RWPE2 (cell line): ENCODE results near the gene PGAP1.

Source experiments
- ATAC-seq: fragments of 200-7000 bp; cut with Tn5 transposase; 3 replicates; pipeline ENCODE4 v1.9.1; 2021; ENCODE audit warnings: low read depth
- DNase-seq: peaks from one replicate; pipeline ENCODE4 v3.0.0-alpha.2; 2020; ENCODE audit warnings: low spot score
- H3K27ac ChIP-seq: fragments of 450-650 bp; 2 replicates; pipeline ENCODE4 v1.5.1; 2017; ENCODE audit warnings: mild to moderate bottlenecking; ENCODE audit not compliant: poor library complexity, severe bottlenecking
- H3K27me3 ChIP-seq: fragments of 250-450 bp; sonication (Bioruptor Pico); 2 replicates; pipeline ENCODE4 v1.5.1; 2021; ENCODE audit warnings: mild to moderate bottlenecking, moderate library complexity; ENCODE audit not compliant: insufficient read depth, poor library complexity, severe bottlenecking
- H3K36me3 ChIP-seq: fragments of 250-450 bp; sonication (Bioruptor Pico); 2 replicates; pipeline ENCODE4 v1.5.1; 2020; ENCODE audit warnings: low read depth, mild to moderate bottlenecking, moderate library complexity
- H3K4me1 ChIP-seq: fragments of 250-450 bp; sonication (Bioruptor Pico); 2 replicates; pipeline ENCODE4 v1.5.1; 2021; ENCODE audit warnings: mild to moderate bottlenecking, moderate library complexity; ENCODE audit not compliant: insufficient read depth, poor library complexity, severe bottlenecking
- H3K4me3 ChIP-seq: fragments of 250-450 bp; sonication (Bioruptor Pico); 2 replicates; pipeline ENCODE4 v1.5.1; 2021; ENCODE audit warnings: mild to moderate bottlenecking, moderate library complexity; ENCODE audit not compliant: severe bottlenecking
- H3K9me3 ChIP-seq: fragments of 250-450 bp; sonication (Bioruptor Pico); 2 replicates; pipeline ENCODE4 v1.5.1; 2021; ENCODE audit warnings: mild to moderate bottlenecking, moderate library complexity; ENCODE audit not compliant: severe bottlenecking
- CTCF ChIP-seq: fragments of 450-650 bp; IDR thresholded peaks from one replicate; pipeline ENCODE4 v1.5.1; 2017; ENCODE audit warnings: mild to moderate bottlenecking, moderate library complexity; ENCODE audit not compliant: poor library complexity, severe bottlenecking

PGAP1 gene

DNA sequence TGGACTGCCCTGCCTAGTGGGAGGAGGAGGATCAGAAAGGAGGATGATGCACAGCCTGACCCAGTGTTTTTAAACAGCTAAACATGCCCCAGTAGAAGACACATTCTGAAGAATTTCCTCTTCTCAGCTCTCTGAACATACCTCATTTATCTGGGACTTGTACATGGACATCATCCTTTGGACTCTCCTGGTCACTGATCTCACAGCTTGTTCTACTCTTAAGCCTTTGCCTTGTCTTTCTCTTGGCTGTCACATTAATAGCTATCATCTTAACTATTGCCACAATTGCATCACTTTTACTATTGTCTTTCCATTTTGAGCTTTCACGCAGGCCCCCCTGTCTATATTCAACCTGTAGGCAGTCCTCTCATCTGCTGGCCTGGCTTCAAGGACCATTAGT is 42.0 kb upstream of the PGAP1 start:
- H3K9me3 ChIP-seq, result no peaks in the 10 kb centered on the region
- no peak for TF ChIP-seq CTCF
- no peaks in the 10 kb centered on the region for H3K4me1 ChIP-seq
- H3K27ac ChIP-seq, result no peak overlapping the region
- no peaks in the 10 kb centered on the region for H3K36me3 ChIP-seq
- no peak for ATAC-seq
- DNase-seq, result no peak
- no peak overlapping the region for H3K4me3 ChIP-seq
- no peaks in the 10 kb centered on the region for H3K27me3 ChIP-seq

- Histone ChIP-seq H3K27me3 (no peaks in the 10 kb centered on the region), H3K4me3 (no peak overlapping the region), H3K4me1 (no peaks in the 10 kb centered on the region), H3K9me3 (no peaks in the 10 kb centered on the region), H3K27ac (no peak overlapping the region), H3K36me3 (no peaks in the 10 kb centered on the region)
- DNase-seq (no peak), ATAC-seq (no peak)
- TF ChIP-seq CTCF, result no peak
Observed at GRCh38 chr2:196967775-196968174, 41.3 kb upstream of the PGAP1 start.

- no peak for DNase-seq
- no peaks in the 10 kb centered on the region for H3K36me3 ChIP-seq
- no peaks in the 10 kb centered on the region for H3K9me3 ChIP-seq
- no peak for ATAC-seq
- TF ChIP-seq CTCF, result no peak
- H3K27ac ChIP-seq, result no peak overlapping the region
- H3K4me1 ChIP-seq, result no peaks in the 10 kb centered on the region
- H3K27me3 ChIP-seq, result no peaks in the 10 kb centered on the region
- H3K4me3 ChIP-seq, result no peak overlapping the region
Observed at GRCh38 chr2:196967116-196967515, 40.6 kb upstream of the PGAP1 start.

DNA sequence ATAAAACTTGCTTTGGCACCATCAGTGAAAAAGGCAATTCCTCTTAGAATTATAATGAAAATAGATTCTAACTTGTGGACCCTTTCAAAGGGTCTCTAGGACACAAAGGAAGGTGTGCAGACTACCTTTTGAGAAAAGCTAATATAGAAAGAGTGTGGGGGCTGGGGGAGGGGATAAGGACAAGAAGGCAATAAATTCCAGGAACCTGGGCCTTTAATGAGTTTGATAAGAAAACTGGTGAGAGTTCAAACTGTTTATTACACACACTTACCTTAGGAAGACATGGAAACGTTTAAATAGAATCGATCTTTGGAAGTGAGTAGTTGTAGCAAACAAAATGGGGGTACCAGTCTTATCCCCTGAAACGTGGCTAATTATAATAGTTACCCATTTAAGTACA is 39.6 kb upstream of the PGAP1 start:
- DNase-seq (no peak), ATAC-seq (no peak)
- Histone ChIP-seq H3K36me3 (no peaks in the 10 kb centered on the region), H3K27ac (no peak overlapping the region), H3K9me3 (no peaks in the 10 kb centered on the region), H3K27me3 (no peaks in the 10 kb centered on the region), H3K4me1 (no peaks in the 10 kb centered on the region), H3K4me3 (no peak overlapping the region)
- TF ChIP-seq CTCF, result no peak

DNA sequence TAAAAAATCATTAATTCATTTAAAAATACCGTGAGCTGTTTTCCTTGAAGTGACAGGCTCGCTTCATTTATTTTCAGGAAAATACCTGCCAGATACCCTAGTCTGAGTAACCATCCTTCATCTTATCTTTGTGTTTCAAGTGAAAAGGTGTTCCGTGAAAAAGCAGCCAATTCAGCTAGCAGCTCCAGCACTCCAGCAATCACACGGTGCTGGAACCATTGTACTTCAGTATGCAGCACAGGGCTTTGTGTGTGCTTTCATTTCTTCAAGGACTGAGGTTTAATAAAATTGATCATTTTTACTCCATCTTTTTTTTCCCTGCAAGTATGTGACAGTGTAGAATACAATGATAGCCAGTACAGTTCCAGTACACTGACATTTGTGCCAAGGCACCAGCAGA is 39.1 kb upstream of the PGAP1 start:
- Histone ChIP-seq H3K4me1 (no peaks in the 10 kb centered on the region), H3K27me3 (no peaks in the 10 kb centered on the region), H3K4me3 (no peak overlapping the region), H3K9me3 (no peaks in the 10 kb centered on the region), H3K36me3 (no peaks in the 10 kb centered on the region), H3K27ac (no peak overlapping the region)
- DNase-seq, result no peak
- no peak for TF ChIP-seq CTCF
- ATAC-seq, result no peak
